ENCODE data around the gene ATP2A1. TPM values are rescaled to one million over a fixed set of nuclear protein-coding genes. Genes with fewer than 3 reads are reported as not detected.

ATP2A1 gene
- total RNA-seq: 0.42 and 0.64 TPM in 2 replicates
- long read RNA-seq: 0 reads

GRCh38 chr16:28878083-28878926 lies at the start of gene ATP2A1:
Gene ATP2A1, plus strand, starts transcription at chr16:28878488. Its CDS starts 184 bp downstream, at chr16:28878672.
- Mint-ChIP-seq H3K27ac (ENCODE audit: unreplicated experiment) (peak within 1 kb of the TSS; percentile 65), H3K27me3 (ENCODE audit: unreplicated experiment) (no peaks in the 10 kb centered on the region)

GRCh38 chr16:28829747-28830146 lies 48.5 kb upstream of the ATP2A1 start:
- Mint-ChIP-seq H3K9me3 (ENCODE audit: unreplicated experiment) (no peaks in the 10 kb centered on the region), H3K27ac (ENCODE audit: unreplicated experiment) (no peak overlapping the region)

More at GRCh38 chr16:28878083-28878926, at the start of gene ATP2A1:
- Mint-ChIP-seq H3K4me1 (ENCODE audit: unreplicated experiment) (peaks cover 14% of the 10 kb centered on the region), H3K9me3 (ENCODE audit: unreplicated experiment) (no peaks in the 10 kb centered on the region), H3K4me3 (ENCODE audit: unreplicated experiment) (peak within 1 kb of the TSS; percentile 82), H3K36me3 (ENCODE audit: unreplicated experiment) (peaks cover 7% of the 10 kb centered on the region)
- no peak for TF ChIP-seq CTCF (IDR thresholded peaks at IDR 0.05)
- DNase-seq (ENCODE audit: extremely low spot score, unreplicated experiment): no peak

GRCh38 chr16:28830531-28830930 lies 47.8 kb upstream of the ATP2A1 start:
- H3K4me1 Mint-ChIP-seq (ENCODE audit: unreplicated experiment): peaks cover 16% of the 10 kb centered on the region
- no peak for TF ChIP-seq CTCF (IDR thresholded peaks at IDR 0.05)
- H3K4me3 Mint-ChIP-seq (ENCODE audit: unreplicated experiment): no peak overlapping the region
- no peaks in the 10 kb centered on the region for H3K9me3 Mint-ChIP-seq (ENCODE audit: unreplicated experiment)
- no peaks in the 10 kb centered on the region for H3K27me3 Mint-ChIP-seq (ENCODE audit: unreplicated experiment)
- H3K27ac Mint-ChIP-seq (ENCODE audit: unreplicated experiment): no peak overlapping the region
- peaks cover 79% of the 10 kb centered on the region for H3K36me3 Mint-ChIP-seq (ENCODE audit: unreplicated experiment)
- DNase-seq (ENCODE audit: extremely low spot score, unreplicated experiment): no peak

More at GRCh38 chr16:28829747-28830146, 48.5 kb upstream of the ATP2A1 start:
- DNase-seq (ENCODE audit: extremely low spot score, unreplicated experiment): no peak
- H3K4me3 Mint-ChIP-seq (ENCODE audit: unreplicated experiment): no peak overlapping the region
- TF ChIP-seq CTCF (IDR thresholded peaks at IDR 0.05): no peak
- peaks cover 24% of the 10 kb centered on the region for H3K4me1 Mint-ChIP-seq (ENCODE audit: unreplicated experiment)
- peaks cover 79% of the 10 kb centered on the region for H3K36me3 Mint-ChIP-seq (ENCODE audit: unreplicated experiment)
- no peaks in the 10 kb centered on the region for H3K27me3 Mint-ChIP-seq (ENCODE audit: unreplicated experiment)

GRCh38 chr16:28834349-28834748 lies 43.9 kb upstream of the ATP2A1 start:
- no peak overlapping the region for H3K4me3 Mint-ChIP-seq (ENCODE audit: unreplicated experiment)
- no peaks in the 10 kb centered on the region for H3K27me3 Mint-ChIP-seq (ENCODE audit: unreplicated experiment)
- no peaks in the 10 kb centered on the region for H3K9me3 Mint-ChIP-seq (ENCODE audit: unreplicated experiment)
- H3K4me1 Mint-ChIP-seq (ENCODE audit: unreplicated experiment): peaks cover 2% of the 10 kb centered on the region
- TF ChIP-seq CTCF (IDR thresholded peaks at IDR 0.05): no peak
- H3K36me3 Mint-ChIP-seq (ENCODE audit: unreplicated experiment): peaks cover 65% of the 10 kb centered on the region
- no peak for DNase-seq (ENCODE audit: extremely low spot score, unreplicated experiment)
- H3K27ac Mint-ChIP-seq (ENCODE audit: unreplicated experiment): no peak overlapping the region

Data from osteocyte (in vitro differentiated cells).